AG04450 (cell line): ENCODE measurements around the gene CDH26. TPM values are rescaled to one million over a fixed set of nuclear protein-coding genes. Genes with fewer than 3 reads are reported as not detected.

ENCODE experiments used
- CTCF ChIA-PET: fragments of 300-600, 350-600 bp; formaldehyde crosslinking; extraction: SDS; loops from one replicate; lab custom pipeline; 2022; ENCODE audit warnings: antibody characterized with exemption, inconsistent platforms; lab: Charles Lee
- POLR2A ChIA-PET: fragments of 350-600 bp; formaldehyde crosslinking; extraction: SDS; loops from one replicate; lab custom pipeline; 2021; ENCODE audit warnings: antibody characterized with exemption, inconsistent platforms; lab: Yijun Ruan, JAX
- DNase-seq: peaks from one replicate; pipeline ENCODE4 v3.0.0-alpha.2; 2011; ENCODE audit warnings: low read depth, low spot score
- H3K27ac ChIP-seq: one replicate; pipeline ENCODE4 v1.5.1; 2012; ENCODE audit warnings: low read depth, low read length, control low read depth
- H3K27me3 ChIP-seq: one replicate; pipeline ENCODE4 v1.6.0; 2012; ENCODE audit warnings: low read length; ENCODE audit not compliant: control insufficient read depth, insufficient read depth
- H3K4me3 ChIP-seq: 2 replicates; pipeline ENCODE4 v1.5.1; 2011; ENCODE audit warnings: mild to moderate bottlenecking, low read depth, low read length, control low read depth
- H3K9me3 ChIP-seq: 2 replicates; pipeline ENCODE4 v1.5.1; 2012; ENCODE audit warnings: low read length; ENCODE audit not compliant: control insufficient read depth, insufficient read depth
- polyA plus RNA-seq: library from polyadenylated mRNA; depleted of rRNA; stranded (reverse); fragments of >200 nt; gene quantifications from 2 replicates; pipeline ENCODE4 v1.2.3, GENCODE V29; 2011
- TF ChIP-seq, protein P1 (sequence below): IDR thresholded peaks from 2 replicates; pipeline ENCODE4 v1.5.1; 2011; ENCODE audit warnings: low read depth, low read length, control low read depth, inconsistent platforms

Gene CDH26
- polyA plus RNA-seq, 1 experiment: 0.10 TPM

DNA sequence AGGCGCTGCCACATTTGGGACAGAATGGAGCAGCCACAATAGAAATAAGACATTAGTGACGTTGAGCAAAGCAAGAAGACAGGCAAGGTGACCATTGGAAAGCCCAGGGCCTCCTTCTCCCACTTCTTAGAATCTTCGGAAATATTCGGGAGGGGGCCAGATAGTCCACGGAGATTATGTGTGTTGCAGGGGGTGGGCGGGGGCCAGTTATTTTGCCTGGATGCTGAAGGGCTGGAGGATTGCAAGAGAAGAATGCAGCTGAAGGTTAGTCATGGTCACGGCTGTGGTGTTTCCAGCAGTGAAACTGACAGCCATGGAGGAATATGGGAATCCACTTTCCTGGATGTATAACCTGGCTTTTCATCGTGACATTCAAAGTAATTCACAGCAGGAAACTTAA lies 88.6 kb downstream of the CDH26 start:
- DNase-seq: no peak
- Histone ChIP-seq H3K9me3 (no peaks in the 10 kb centered on the region), H3K4me3 (no peak overlapping the region), H3K27me3 (no peaks in the 10 kb centered on the region), H3K27ac (no peak overlapping the region)
- TF ChIP-seq, protein P1, sequence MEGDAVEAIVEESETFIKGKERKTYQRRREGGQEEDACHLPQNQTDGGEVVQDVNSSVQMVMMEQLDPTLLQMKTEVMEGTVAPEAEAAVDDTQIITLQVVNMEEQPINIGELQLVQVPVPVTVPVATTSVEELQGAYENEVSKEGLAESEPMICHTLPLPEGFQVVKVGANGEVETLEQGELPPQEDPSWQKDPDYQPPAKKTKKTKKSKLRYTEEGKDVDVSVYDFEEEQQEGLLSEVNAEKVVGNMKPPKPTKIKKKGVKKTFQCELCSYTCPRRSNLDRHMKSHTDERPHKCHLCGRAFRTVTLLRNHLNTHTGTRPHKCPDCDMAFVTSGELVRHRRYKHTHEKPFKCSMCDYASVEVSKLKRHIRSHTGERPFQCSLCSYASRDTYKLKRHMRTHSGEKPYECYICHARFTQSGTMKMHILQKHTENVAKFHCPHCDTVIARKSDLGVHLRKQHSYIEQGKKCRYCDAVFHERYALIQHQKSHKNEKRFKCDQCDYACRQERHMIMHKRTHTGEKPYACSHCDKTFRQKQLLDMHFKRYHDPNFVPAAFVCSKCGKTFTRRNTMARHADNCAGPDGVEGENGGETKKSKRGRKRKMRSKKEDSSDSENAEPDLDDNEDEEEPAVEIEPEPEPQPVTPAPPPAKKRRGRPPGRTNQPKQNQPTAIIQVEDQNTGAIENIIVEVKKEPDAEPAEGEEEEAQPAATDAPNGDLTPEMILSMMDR: no peak
- ChIA-PET POLR2A (interaction anchor here (1.4 kb wide), 1 partner anchor 107 kb away, joined by 5 read pairs; the partner anchor contains the start of genes FAM217B and PPP1R3D), CTCF (interaction anchor here (0.6 to 3.9 kb wide), 5 partner anchors 10 to 165 kb away, joined by 3 to 31 read pairs (median 4); no protein-coding TSS in a partner anchor)

- TF ChIP-seq, protein P1: no peak
- H3K4me3 ChIP-seq: no peak overlapping the region
- POLR2A ChIA-PET: no interaction called here
- DNase-seq: no peak
- CTCF ChIA-PET: interaction anchor here (3.9 kb wide), 1 partner anchor 9 kb away, joined by 31 read pairs; no protein-coding TSS in a partner anchor
- H3K27ac ChIP-seq: no peak overlapping the region
- no peaks in the 10 kb centered on the region for H3K9me3 ChIP-seq
- H3K27me3 ChIP-seq: peaks cover 14% of the 10 kb centered on the region
These were observed 90.7 kb downstream of the CDH26 start for GRCh38 chr20:60048634-60049521.

- Histone ChIP-seq H3K9me3 (no peaks in the 10 kb centered on the region), H3K27me3 (peaks cover 15% of the 10 kb centered on the region), H3K4me3 (no peak overlapping the region), H3K27ac (no peak overlapping the region)
- TF ChIP-seq, protein P1: no peak
- ChIA-PET CTCF (interaction anchor here (0.7 kb wide), 1 partner anchor 115 kb away, joined by 4 read pairs; no protein-coding TSS in a partner anchor), POLR2A (interaction anchor here (1.2 kb wide), 1 partner anchor 14 kb away, joined by 3 read pairs; no protein-coding TSS in a partner anchor)
- DNase-seq: no peak
These were observed 91.4 kb downstream of the CDH26 start for GRCh38 chr20:60049601-60050000.

GRCh38 chr20:60050193-60050947 lies 92.1 kb downstream of the CDH26 start:
- no peak overlapping the region for H3K27ac ChIP-seq
- TF ChIP-seq, protein P1: no peak
- ChIA-PET CTCF (interaction anchor here (0.7 kb wide), 1 partner anchor 116 kb away, joined by 4 read pairs; no protein-coding TSS in a partner anchor), POLR2A (interaction anchor here (1.2 kb wide), 1 partner anchor 13 kb away, joined by 3 read pairs; no protein-coding TSS in a partner anchor)
- no peaks in the 10 kb centered on the region for H3K9me3 ChIP-seq
- H3K4me3 ChIP-seq: no peak overlapping the region
- peaks cover 15% of the 10 kb centered on the region for H3K27me3 ChIP-seq
- DNase-seq: no peak
